Measurements from ENCODE around the gene CDIPT.
A peak's percentile ranks its signal among the peaks of the same experiment; 100 is the strongest.

The CDIPT gene

GRCh38 chr16:29903590-29903989 lies 40.6 kb upstream of the CDIPT start:
- Histone ChIP-seq H3K9ac (ENCODE audit: low read length) (no peak overlapping the region), H3K4me3 (ENCODE audit: low read length) (no peak overlapping the region), H3K27me3 (ENCODE audit: control insufficient read depth, insufficient read depth, low read length) (no peaks in the 10 kb centered on the region), H3K4me1 (ENCODE audit: control insufficient read depth, low read depth, low read length) (peaks cover 9% of the 10 kb centered on the region), H3K27ac (ENCODE audit: low read length) (no peak overlapping the region), H3K9me3 (ENCODE audit: control insufficient read depth, low read depth, low read length) (no peaks in the 10 kb centered on the region), H3K36me3 (ENCODE audit: control insufficient read depth, low read depth, low read length) (no peaks in the 10 kb centered on the region)

DNA sequence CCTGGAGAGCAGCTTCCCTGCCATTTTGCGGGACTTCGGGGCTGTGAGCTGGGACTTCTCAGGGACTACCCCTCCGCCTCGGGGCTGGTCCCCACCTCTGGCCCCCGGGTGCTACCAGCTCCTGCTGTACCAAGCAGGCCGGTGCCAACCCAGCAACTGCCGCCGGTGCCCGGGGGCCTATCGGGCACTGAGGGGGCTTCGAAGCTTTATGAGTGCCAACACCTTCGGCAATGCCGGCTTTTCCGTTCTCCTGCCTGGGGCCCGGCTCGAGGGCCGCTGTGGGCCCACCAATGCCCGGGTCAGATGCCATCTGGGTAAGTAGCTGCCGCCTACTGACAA lies 38.5 kb upstream of the CDIPT start:
- peaks cover 9% of the 10 kb centered on the region for H3K4me1 ChIP-seq (ENCODE audit: control insufficient read depth, low read depth, low read length)
- H3K36me3 ChIP-seq (ENCODE audit: control insufficient read depth, low read depth, low read length): no peaks in the 10 kb centered on the region
- H3K27me3 ChIP-seq (ENCODE audit: control insufficient read depth, insufficient read depth, low read length): no peaks in the 10 kb centered on the region
- H3K4me3 ChIP-seq (ENCODE audit: low read length): no peak overlapping the region
- no peak overlapping the region for H3K9ac ChIP-seq (ENCODE audit: low read length)
- no peaks in the 10 kb centered on the region for H3K9me3 ChIP-seq (ENCODE audit: control insufficient read depth, low read depth, low read length)
- no peak overlapping the region for H3K27ac ChIP-seq (ENCODE audit: low read length)

GRCh38 chr16:29900888-29901606 lies 38.0 kb upstream of the CDIPT start:
- peak overlapping the region; percentile 91 for H3K4me3 ChIP-seq (ENCODE audit: low read length)
- H3K9me3 ChIP-seq (ENCODE audit: control insufficient read depth, low read depth, low read length): no peaks in the 10 kb centered on the region
- H3K4me1 ChIP-seq (ENCODE audit: control insufficient read depth, low read depth, low read length): peaks cover 9% of the 10 kb centered on the region
- H3K27ac ChIP-seq (ENCODE audit: low read length): no peak overlapping the region
- H3K27me3 ChIP-seq (ENCODE audit: control insufficient read depth, insufficient read depth, low read length): no peaks in the 10 kb centered on the region
- H3K36me3 ChIP-seq (ENCODE audit: control insufficient read depth, low read depth, low read length): no peaks in the 10 kb centered on the region
- peak overlapping the region; percentile 67 for H3K9ac ChIP-seq (ENCODE audit: low read length)

DNA sequence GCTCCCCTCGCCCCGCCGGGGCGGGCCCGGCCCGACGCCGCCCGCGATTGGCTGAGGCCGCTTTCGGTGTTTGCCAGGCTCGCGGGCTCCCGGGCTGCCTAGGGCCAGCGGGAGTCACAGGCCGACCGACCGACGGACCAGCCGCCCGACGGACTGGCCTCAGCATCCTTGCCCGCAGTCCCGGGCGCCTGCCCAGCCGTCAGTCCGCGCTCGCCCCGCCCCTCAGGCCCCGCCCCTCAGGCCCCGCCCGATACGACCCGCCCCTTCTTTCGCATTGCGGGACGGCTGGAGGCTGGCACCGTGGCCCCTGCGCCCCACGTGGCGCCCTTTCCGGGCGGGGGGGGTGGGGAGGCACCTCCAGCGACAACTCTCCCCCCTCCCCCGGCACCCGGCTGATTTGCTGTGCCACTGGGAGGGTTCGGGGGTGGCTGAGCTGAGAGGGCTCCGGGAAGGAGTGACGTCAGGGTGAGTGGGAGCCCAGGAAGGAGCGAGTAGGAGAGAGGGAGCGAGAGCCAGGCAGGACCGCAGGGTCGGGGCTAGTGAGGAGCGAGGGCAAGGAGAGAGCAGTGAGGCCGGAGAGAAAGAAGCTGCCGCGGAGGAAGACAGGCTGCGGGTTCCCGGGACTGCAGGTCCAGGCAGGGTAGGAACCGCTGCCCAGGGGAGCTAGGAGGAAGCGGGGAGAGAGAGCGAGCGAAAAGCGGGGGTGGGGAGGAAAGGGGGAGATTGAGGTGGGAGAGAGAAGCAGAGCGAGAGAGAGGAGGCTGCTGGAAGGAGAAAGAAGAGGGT lies 37.3 kb upstream of the CDIPT start, which contains the start of gene ASPHD1:
Gene ASPHD1 (plus strand): TSS at position 387 of the 786 bp plus-strand sequence. CDS start 484 bp downstream, outside the sequence.
- Histone ChIP-seq H3K9ac (ENCODE audit: low read length) (peak within 1 kb of the TSS; percentile 67), H3K4me1 (ENCODE audit: control insufficient read depth, low read depth, low read length) (peaks cover 9% of the 10 kb centered on the region), H3K36me3 (ENCODE audit: control insufficient read depth, low read depth, low read length) (no peaks in the 10 kb centered on the region), H3K27ac (ENCODE audit: low read length) (no peak within 1 kb of the TSS), H3K4me3 (ENCODE audit: low read length) (peak within 1 kb of the TSS; percentile 91), H3K27me3 (ENCODE audit: control insufficient read depth, insufficient read depth, low read length) (no peaks in the 10 kb centered on the region), H3K9me3 (ENCODE audit: control insufficient read depth, low read depth, low read length) (no peaks in the 10 kb centered on the region)

- no peaks in the 10 kb centered on the region for H3K9me3 ChIP-seq (ENCODE audit: control insufficient read depth, low read depth, low read length)
- no peak within 1 kb of the TSS for H3K27ac ChIP-seq (ENCODE audit: low read length)
- H3K4me1 ChIP-seq (ENCODE audit: control insufficient read depth, low read depth, low read length): peaks cover 9% of the 10 kb centered on the region
- no peaks in the 10 kb centered on the region for H3K27me3 ChIP-seq (ENCODE audit: control insufficient read depth, insufficient read depth, low read length)
- H3K4me3 ChIP-seq (ENCODE audit: low read length): peak within 1 kb of the TSS; percentile 91
- H3K36me3 ChIP-seq (ENCODE audit: control insufficient read depth, low read depth, low read length): no peaks in the 10 kb centered on the region
- peak within 1 kb of the TSS; percentile 67 for H3K9ac ChIP-seq (ENCODE audit: low read length)
Observed at GRCh38 chr16:29899516-29900101, 36.6 kb upstream of the CDIPT start, which contains the start of gene SEZ6L2. SEZ6L2 (minus strand) TSS chr16:29899550; CDS start chr16:29899019, 531 bp downstream.

DNA sequence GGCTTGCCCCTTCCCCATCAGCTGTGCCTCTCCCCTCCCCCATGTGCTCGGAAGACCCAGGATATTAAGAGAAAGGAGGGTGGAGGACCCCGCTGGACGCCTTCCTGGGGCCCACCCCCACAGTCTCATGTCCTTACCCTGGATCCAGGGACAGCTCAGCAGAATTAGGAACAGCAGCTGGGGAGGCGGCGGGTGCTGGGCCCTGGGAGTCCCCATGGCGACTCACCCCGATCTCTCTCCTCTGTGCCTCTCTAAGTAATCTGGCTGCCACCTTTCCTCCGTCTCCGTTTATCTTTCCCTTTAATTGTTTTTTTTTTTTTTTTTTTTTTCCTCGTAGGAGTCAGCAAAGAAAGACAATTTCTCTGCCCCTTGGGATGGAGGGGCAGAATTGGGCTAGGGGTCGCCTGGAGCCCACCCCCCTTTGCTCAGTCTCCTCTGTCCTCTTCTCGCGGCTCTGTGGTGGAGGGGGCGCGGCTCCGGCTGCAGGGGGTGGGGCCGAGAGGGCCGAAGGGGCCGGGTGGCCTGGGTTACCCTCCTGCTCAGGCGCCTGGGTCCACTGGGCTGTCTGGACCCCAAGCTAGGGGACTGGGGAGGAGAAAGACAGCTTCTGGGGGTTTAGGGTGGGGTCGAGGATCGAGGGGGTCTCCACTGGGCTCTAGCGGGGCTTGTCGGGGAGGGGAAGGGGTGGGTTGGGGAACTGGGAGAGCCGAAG lies 35.9 kb upstream of the CDIPT start:
- Histone ChIP-seq H3K4me1 (ENCODE audit: control insufficient read depth, low read depth, low read length) (peaks cover 9% of the 10 kb centered on the region), H3K4me3 (ENCODE audit: low read length) (peak overlapping the region; percentile 91), H3K9me3 (ENCODE audit: control insufficient read depth, low read depth, low read length) (no peaks in the 10 kb centered on the region), H3K27ac (ENCODE audit: low read length) (no peak overlapping the region), H3K36me3 (ENCODE audit: control insufficient read depth, low read depth, low read length) (no peaks in the 10 kb centered on the region), H3K9ac (ENCODE audit: low read length) (peak overlapping the region; percentile 66), H3K27me3 (ENCODE audit: control insufficient read depth, insufficient read depth, low read length) (no peaks in the 10 kb centered on the region)

- no peaks in the 10 kb centered on the region for H3K36me3 ChIP-seq (ENCODE audit: control insufficient read depth, low read depth, low read length)
- H3K4me3 ChIP-seq (ENCODE audit: low read length): peak overlapping the region; percentile 91
- H3K9ac ChIP-seq (ENCODE audit: low read length): peak overlapping the region; percentile 66
- H3K27me3 ChIP-seq (ENCODE audit: control insufficient read depth, insufficient read depth, low read length): no peaks in the 10 kb centered on the region
- H3K4me1 ChIP-seq (ENCODE audit: control insufficient read depth, low read depth, low read length): peaks cover 9% of the 10 kb centered on the region
- H3K9me3 ChIP-seq (ENCODE audit: control insufficient read depth, low read depth, low read length): no peaks in the 10 kb centered on the region
- no peak overlapping the region for H3K27ac ChIP-seq (ENCODE audit: low read length)
Observed at GRCh38 chr16:29898135-29898803, 35.2 kb upstream of the CDIPT start.

GRCh38 chr16:29897333-29897732 lies 34.3 kb upstream of the CDIPT start:
- Histone ChIP-seq H3K4me3 (ENCODE audit: low read length) (no peak overlapping the region), H3K27ac (ENCODE audit: low read length) (no peak overlapping the region), H3K36me3 (ENCODE audit: control insufficient read depth, low read depth, low read length) (no peaks in the 10 kb centered on the region), H3K9ac (ENCODE audit: low read length) (no peak overlapping the region), H3K4me1 (ENCODE audit: control insufficient read depth, low read depth, low read length) (peaks cover 9% of the 10 kb centered on the region), H3K9me3 (ENCODE audit: control insufficient read depth, low read depth, low read length) (no peaks in the 10 kb centered on the region), H3K27me3 (ENCODE audit: control insufficient read depth, insufficient read depth, low read length) (no peaks in the 10 kb centered on the region)

GRCh38 chr16:29896841-29897240 lies 33.8 kb upstream of the CDIPT start:
- Histone ChIP-seq H3K27me3 (ENCODE audit: control insufficient read depth, insufficient read depth, low read length) (no peaks in the 10 kb centered on the region), H3K4me1 (ENCODE audit: control insufficient read depth, low read depth, low read length) (peaks cover 9% of the 10 kb centered on the region), H3K9ac (ENCODE audit: low read length) (no peak overlapping the region), H3K9me3 (ENCODE audit: control insufficient read depth, low read depth, low read length) (no peaks in the 10 kb centered on the region), H3K4me3 (ENCODE audit: low read length) (no peak overlapping the region), H3K36me3 (ENCODE audit: control insufficient read depth, low read depth, low read length) (no peaks in the 10 kb centered on the region), H3K27ac (ENCODE audit: low read length) (no peak overlapping the region)

DNA sequence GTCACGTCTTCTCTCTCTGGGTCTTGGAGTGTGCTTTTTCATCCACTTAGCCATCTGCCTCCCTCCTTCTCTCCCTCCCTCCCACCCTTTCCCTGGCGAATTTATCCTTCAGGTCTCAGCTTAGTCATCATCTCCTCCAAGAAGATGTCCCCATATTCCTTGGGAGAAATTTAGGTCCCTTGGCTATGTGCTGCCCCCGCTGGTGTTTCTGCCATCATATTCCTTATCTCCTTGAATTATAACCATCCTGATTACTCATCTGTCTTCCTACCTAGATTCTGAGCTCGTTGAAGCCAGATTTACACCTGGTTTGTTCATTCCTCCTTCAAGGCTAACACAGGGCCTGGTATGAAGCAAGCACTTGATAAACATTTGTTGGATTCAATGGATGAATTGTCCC lies 31.3 kb upstream of the CDIPT start:
- H3K27me3 ChIP-seq (ENCODE audit: control insufficient read depth, insufficient read depth, low read length): no peaks in the 10 kb centered on the region
- H3K4me1 ChIP-seq (ENCODE audit: control insufficient read depth, low read depth, low read length): no peaks in the 10 kb centered on the region
- H3K27ac ChIP-seq (ENCODE audit: low read length): no peak overlapping the region
- no peak overlapping the region for H3K4me3 ChIP-seq (ENCODE audit: low read length)
- no peak overlapping the region for H3K9ac ChIP-seq (ENCODE audit: low read length)
- H3K9me3 ChIP-seq (ENCODE audit: control insufficient read depth, low read depth, low read length): no peaks in the 10 kb centered on the region
- H3K36me3 ChIP-seq (ENCODE audit: control insufficient read depth, low read depth, low read length): no peaks in the 10 kb centered on the region

GRCh38 chr16:29893553-29893952 lies 30.5 kb upstream of the CDIPT start:
- no peaks in the 10 kb centered on the region for H3K9me3 ChIP-seq (ENCODE audit: control insufficient read depth, low read depth, low read length)
- no peak overlapping the region for H3K27ac ChIP-seq (ENCODE audit: low read length)
- no peaks in the 10 kb centered on the region for H3K36me3 ChIP-seq (ENCODE audit: control insufficient read depth, low read depth, low read length)
- no peaks in the 10 kb centered on the region for H3K27me3 ChIP-seq (ENCODE audit: control insufficient read depth, insufficient read depth, low read length)
- H3K9ac ChIP-seq (ENCODE audit: low read length): no peak overlapping the region
- H3K4me3 ChIP-seq (ENCODE audit: low read length): no peak overlapping the region
- no peaks in the 10 kb centered on the region for H3K4me1 ChIP-seq (ENCODE audit: control insufficient read depth, low read depth, low read length)

Data from iPS-18a (cell line).